Fibroblast of pulmonary artery (primary cell): ENCODE results near the gene TTLL13.
A peak's percentile ranks its signal among the peaks of the same experiment; 100 is the strongest.

ENCODE experiments used
- DNase-seq: peaks from one replicate; pipeline ENCODE4 v3.0.0-alpha.2; 2010; ENCODE audit warnings: low read depth
- H3K4me3 ChIP-seq: replicated peaks from 2 replicates; pipeline ENCODE4 v1.5.1; 2011; ENCODE audit warnings: low read depth, mild to moderate bottlenecking, control low read depth, low read length, moderate library complexity
- CTCF ChIP-seq: IDR thresholded peaks from 2 replicates; pipeline ENCODE4 v1.5.1; 2011; ENCODE audit warnings: mild to moderate bottlenecking, control low read depth, low read length, inconsistent platforms; ENCODE audit errors: missing control alignments

TTLL13 gene

GRCh38 chr15:90211009-90211408 lies 38.3 kb upstream of the TTLL13 start:
- TF ChIP-seq CTCF: no peak
- no peak overlapping the region for H3K4me3 ChIP-seq
- DNase-seq: no peak

- no peak overlapping the region for H3K4me3 ChIP-seq
Observed at GRCh38 chr15:90211440-90212143, 37.8 kb upstream of the TTLL13 start.

GRCh38 chr15:90212221-90213098 lies 36.9 kb upstream of the TTLL13 start:
- no peak for TF ChIP-seq CTCF
- no peak overlapping the region for H3K4me3 ChIP-seq

More at GRCh38 chr15:90211440-90212143, 37.8 kb upstream of the TTLL13 start:
- DNase-seq: no peak
- no peak for TF ChIP-seq CTCF

GRCh38 chr15:90213122-90213817 lies 36.1 kb upstream of the TTLL13 start:
- TF ChIP-seq CTCF: no peak
- no peak overlapping the region for H3K4me3 ChIP-seq
- no peak for DNase-seq

More at GRCh38 chr15:90212221-90213098, 36.9 kb upstream of the TTLL13 start:
- DNase-seq: no peak

- DNase-seq: no peak
- H3K4me3 ChIP-seq: no peak overlapping the region
- TF ChIP-seq CTCF: no peak
Observed at GRCh38 chr15:90213818-90214204, 35.5 kb upstream of the TTLL13 start.

GRCh38 chr15:90214553-90215196 lies 34.7 kb upstream of the TTLL13 start:
- DNase-seq: no peak
- TF ChIP-seq CTCF: peak; percentile 34
- no peak overlapping the region for H3K4me3 ChIP-seq
